Fibroblast of skin of right biceps (primary cell): ENCODE data around the gene MKNK2.

Experiments used
- DNase-seq: peaks from one replicate; pipeline ENCODE4 v3.0.0-alpha.2; 2013

MKNK2 gene

GRCh38 chr19:2079865-2080301 is 28.8 kb upstream of the MKNK2 start:
- DNase-seq, result no peak

GRCh38 chr19:2079076-2079864 is 28.2 kb upstream of the MKNK2 start:
- no peak for DNase-seq

GRCh38 chr19:2077833-2078619 is 27.0 kb upstream of the MKNK2 start:
- DNase-seq, result no peak

GRCh38 chr19:2077398-2077797 is 26.4 kb upstream of the MKNK2 start:
- no peak for DNase-seq

- DNase-seq, result no peak
Measured at GRCh38 chr19:2076526-2076944, 25.5 kb upstream of the MKNK2 start.

GRCh38 chr19:2072757-2073551 is 21.9 kb upstream of the MKNK2 start:
- no peak for DNase-seq

GRCh38 chr19:2070986-2071673 is 20.1 kb upstream of the MKNK2 start:
- no peak for DNase-seq

- no peak for DNase-seq
Measured at GRCh38 chr19:2070436-2070827, 19.4 kb upstream of the MKNK2 start.

GRCh38 chr19:2064788-2065524 is 13.9 kb upstream of the MKNK2 start:
- DNase-seq, result no peak

- DNase-seq, result no peak
Measured at GRCh38 chr19:2064395-2064787, 13.3 kb upstream of the MKNK2 start.

- DNase-seq, result no peak
Measured at GRCh38 chr19:2063824-2064223, 12.8 kb upstream of the MKNK2 start.

- no peak for DNase-seq
Measured at GRCh38 chr19:2062770-2063169, 11.7 kb upstream of the MKNK2 start.

- DNase-seq, result no peak
Measured at GRCh38 chr19:2062389-2062729, 11.3 kb upstream of the MKNK2 start.

GRCh38 chr19:2061495-2062388 is 10.7 kb upstream of the MKNK2 start:
- peak; percentile 98 for DNase-seq

- peak; percentile 58 for DNase-seq
Measured at GRCh38 chr19:2060884-2061494, 9.9 kb upstream of the MKNK2 start.

- DNase-seq, result peak; percentile 74
Measured at GRCh38 chr19:2059422-2060201, 8.6 kb upstream of the MKNK2 start.

- no peak for DNase-seq
Measured at GRCh38 chr19:2058570-2059421, 7.8 kb upstream of the MKNK2 start.
